HCT116 (cell line): ENCODE results near the gene IMMP2L. TPM values are rescaled to one million over a fixed set of nuclear protein-coding genes. Genes with fewer than 3 reads are reported as not detected.

ENCODE experiments used
- ATAC-seq: fragments of 200-7000 bp; cut with Tn5 transposase; 2 replicates; pipeline ENCODE4 v1.9.1; 2020; ENCODE audit warnings: mild to moderate bottlenecking, moderate library complexity
- BruUV-seq: library from RNA; stranded (reverse); fragments of 400-500 nt; replicated peaks from 2 replicates; lab custom pipeline; 2021; lab: Mats Ljungman, UMichigan
- CTCF ChIA-PET: fragments of 300-600 bp; sonication (Branson Sonifier 250); formaldehyde crosslinking; loops from one replicate; lab custom pipeline; 2021; ENCODE audit warnings: antibody characterized with exemption; lab: Charles Lee
- POLR2A ChIA-PET: fragments of 300-600, 350-600 bp; sonication (Branson Sonifier 250); formaldehyde crosslinking; loops from one replicate; lab custom pipeline; 2021; ENCODE audit warnings: antibody characterized with exemption; lab: Charles Lee
- RAD21 ChIA-PET, 2 experiments: fragments of 300-600 bp; sonication (Branson Sonifier 250); formaldehyde crosslinking; loops; one replicate each; lab custom pipeline; 2023; ENCODE audit warnings: low total read pairs in 2 of 2; ENCODE audit not compliant: uncharacterized antibody in 2 of 2, unreplicated experiment in 2 of 2, low non-redundant PET in 1 of 2; lab: Charles Lee
- DNase-seq: peaks from one replicate; pipeline ENCODE4 v3.0.0-alpha.2; 2010; ENCODE audit warnings: low read depth, low spot score
- H2AFZ ChIP-seq: fragments of 200-600 bp; shearing (Covaris generic), sonication (generic); 2 replicates; pipeline ENCODE4 v1.6.1; 2017; ENCODE audit warnings: low read depth, mixed run types, mixed read lengths, antibody characterized with exemption, low read length; ENCODE audit not compliant: poor library complexity, severe bottlenecking
- H3K27ac ChIP-seq: 2 replicates; pipeline ENCODE4 v1.5.1; 2012; ENCODE audit warnings: low read depth, low read length
- H3K27me3 ChIP-seq: fragments of 200-600 bp; sonication (generic); 2 replicates; pipeline ENCODE4 v1.6.1; 2016; ENCODE audit warnings: mixed run types, low read length, mixed read lengths; ENCODE audit not compliant: insufficient read depth
- H3K36me3 ChIP-seq, 2 experiments: fragments of 200-500 bp in 1 of 2; fragments of 200-600 bp in 1 of 2; sonication (Bioruptor generic) in 1 of 2; sonication (generic) in 1 of 2; 2 replicates each; pipeline versions ENCODE4 v1.5.1 to v1.6.1; 2014 to 2016; ENCODE audit warnings: low read length in 2 of 2, inconsistent platforms in 1 of 2, mixed read lengths in 1 of 2, mixed run types in 1 of 2; ENCODE audit not compliant: insufficient read depth in 2 of 2, control insufficient read depth in 1 of 2
- H3K4me1 ChIP-seq, 2 experiments: fragments of 200-600 bp in 1 of 2; sonication (generic) in 1 of 2; 2 replicates each; pipeline versions ENCODE4 v1.5.1 to v1.6.1; 2012 to 2017; ENCODE audit warnings: low read length in 2 of 2, inconsistent platforms in 1 of 2, mild to moderate bottlenecking in 1 of 2, mixed read lengths in 1 of 2, mixed run types in 1 of 2, moderate library complexity in 1 of 2; ENCODE audit not compliant: insufficient read depth in 2 of 2, control insufficient read depth in 1 of 2
- H3K4me2 ChIP-seq: fragments of 200-600 bp; sonication (generic); 2 replicates; pipeline ENCODE4 v1.6.1; 2017; ENCODE audit warnings: mixed run types, low read length, mixed read lengths
- H3K4me3 ChIP-seq, 2 experiments: fragments of 200-600 bp in 1 of 2; sonication (generic) in 1 of 2; replicated peaks in 1 of 2; 2 replicates each; pipeline ENCODE4 v1.5.1; 2011 to 2016; ENCODE audit warnings: low read length in 2 of 2, control low read depth in 1 of 2, low read depth in 1 of 2, mild to moderate bottlenecking in 1 of 2, mixed read lengths in 1 of 2, mixed run types in 1 of 2
- H3K79me2 ChIP-seq: fragments of 200-600 bp; sonication (generic); 2 replicates; pipeline ENCODE4 v1.6.1; 2017; ENCODE audit warnings: mild to moderate bottlenecking, mixed run types, low read length, moderate library complexity, mixed read lengths; ENCODE audit not compliant: insufficient read depth
- H3K9ac ChIP-seq: fragments of 200-600 bp; sonication (generic); 2 replicates; pipeline ENCODE4 v1.6.1; 2016; ENCODE audit warnings: low read length, mixed read lengths
- H3K9me2 ChIP-seq: fragments of 200-600 bp; sonication (generic), shearing (Covaris generic); 2 replicates; pipeline ENCODE4 v1.6.1; 2017; ENCODE audit warnings: mixed run types, mild to moderate bottlenecking, moderate library complexity; ENCODE audit not compliant: insufficient read depth
- H3K9me3 ChIP-seq, 2 experiments: fragments of 200-500 bp in 1 of 2; fragments of 200-600 bp in 1 of 2; sonication (Bioruptor generic) in 1 of 2; sonication (generic) in 1 of 2; 2 replicates each; pipeline ENCODE4 v1.6.1; 2014 to 2017; ENCODE audit warnings: low read length in 2 of 2, mixed read lengths in 2 of 2, inconsistent platforms in 1 of 2, low read depth in 1 of 2, mild to moderate bottlenecking in 1 of 2, mixed run types in 1 of 2, moderate library complexity in 1 of 2; ENCODE audit not compliant: control insufficient read depth in 1 of 2, insufficient read depth in 1 of 2
- H4K20me1 ChIP-seq: fragments of 200-600 bp; sonication (generic), shearing (Covaris generic); 2 replicates; pipeline ENCODE4 v1.6.1; 2017; ENCODE audit warnings: mixed run types, mild to moderate bottlenecking, moderate library complexity; ENCODE audit not compliant: insufficient read depth
- CBX3 ChIP-seq: IDR thresholded peaks from 2 replicates; pipeline ENCODE4 v1.6.1; 2012; ENCODE audit warnings: low read depth
- CEBPB ChIP-seq: IDR thresholded peaks from 2 replicates; pipeline ENCODE4 v1.6.1; 2012; ENCODE audit warnings: low read depth
- EGR1 ChIP-seq: IDR thresholded peaks from 2 replicates; pipeline ENCODE4 v1.6.1; 2012; ENCODE audit warnings: low read depth
- ELF1 ChIP-seq: IDR thresholded peaks from 2 replicates; pipeline ENCODE4 v1.6.1; 2012; ENCODE audit warnings: low read depth, borderline replicate concordance
- EZH2 ChIP-seq: fragments of 200-600 bp; sonication (generic); IDR thresholded peaks from 2 replicates; pipeline ENCODE4 v1.6.1; 2017; ENCODE audit warnings: antibody characterized with exemption, mixed run types
- EZH2phosphoT487 ChIP-seq: fragments of 200-600 bp; IDR thresholded peaks from 2 replicates; pipeline ENCODE4 v1.6.1; 2018; ENCODE audit warnings: antibody characterized with exemption, borderline replicate concordance
- JUND ChIP-seq: IDR thresholded peaks from 2 replicates; pipeline ENCODE4 v1.6.1; 2012
- POLR2A ChIP-seq: IDR thresholded peaks from 2 replicates; pipeline ENCODE4 v1.7.0; 2011; ENCODE audit warnings: borderline replicate concordance; ENCODE audit not compliant: insufficient read depth, insufficient read length; ENCODE audit errors: extremely low read depth
- POLR2AphosphoS5 ChIP-seq: IDR thresholded peaks from 2 replicates; pipeline ENCODE4 v1.6.1; 2011; ENCODE audit warnings: mild to moderate bottlenecking, low read depth, low read length, moderate library complexity
- RAD21 ChIP-seq: IDR thresholded peaks from 2 replicates; pipeline ENCODE4 v1.6.1; 2012; ENCODE audit warnings: low read depth, mild to moderate bottlenecking
- SIN3A ChIP-seq: IDR thresholded peaks from 2 replicates; pipeline ENCODE4 v1.6.1; 2012; ENCODE audit warnings: low read depth
- SP1 ChIP-seq: IDR thresholded peaks from 2 replicates; pipeline ENCODE4 v1.6.1; 2012; ENCODE audit warnings: low read depth
- ZFX ChIP-seq: fragments of 450-650 bp; IDR thresholded peaks from 2 replicates; pipeline ENCODE4 v1.6.1; 2017
- intact Hi-C: fragments of 100-400 bp; cut with micrococcal nuclease; formaldehyde crosslinking; loops from 2 replicates; pipeline ENCODE4 v1.10.0; 2022
- total RNA-seq: library from RNA; stranded (reverse); gene quantifications from one replicate; pipeline ENCODE4 v1.2.1, GENCODE V29; 2021; ENCODE audit not compliant: unreplicated experiment
- TF ChIP-seq, protein P1 (sequence below): IDR thresholded peaks from 2 replicates; pipeline ENCODE4 v1.6.1; 2011; ENCODE audit warnings: mild to moderate bottlenecking, low read length, moderate library complexity; ENCODE audit not compliant: insufficient replicate concordance; ENCODE audit errors: extremely low read depth
- TF ChIP-seq, protein P2 (sequence below), 3 experiments: fragments of 200-600 bp in 1 of 3; sonication (generic) in 1 of 3; IDR thresholded peaks in 2 of 3; conservative IDR thresholded peaks in 1 of 3; 2 replicates each; pipeline ENCODE4 v1.5.1; 2012 to 2017; ENCODE audit warnings: low read depth in 2 of 3, low read length in 2 of 3, antibody characterized with exemption in 1 of 3, borderline replicate concordance in 1 of 3, control low read depth in 1 of 3, mild to moderate bottlenecking in 1 of 3, mixed read lengths in 1 of 3, mixed run types in 1 of 3, moderate library complexity in 1 of 3; ENCODE audit not compliant: insufficient read depth in 1 of 3
- TF ChIP-seq, protein P3 (sequence below): IDR thresholded peaks from 2 replicates; pipeline ENCODE4 v1.6.1; 2012
- TF ChIP-seq, protein P4 (sequence below): IDR thresholded peaks from 2 replicates; pipeline ENCODE4 v1.6.1; 2012
- TF ChIP-seq, protein P5 (sequence below): IDR thresholded peaks from 2 replicates; pipeline ENCODE4 v1.6.1; 2012; ENCODE audit warnings: low read depth

Gene IMMP2L
- total RNA-seq, 1 experiment from 2014 or later: 21.1 TPM

DNA sequence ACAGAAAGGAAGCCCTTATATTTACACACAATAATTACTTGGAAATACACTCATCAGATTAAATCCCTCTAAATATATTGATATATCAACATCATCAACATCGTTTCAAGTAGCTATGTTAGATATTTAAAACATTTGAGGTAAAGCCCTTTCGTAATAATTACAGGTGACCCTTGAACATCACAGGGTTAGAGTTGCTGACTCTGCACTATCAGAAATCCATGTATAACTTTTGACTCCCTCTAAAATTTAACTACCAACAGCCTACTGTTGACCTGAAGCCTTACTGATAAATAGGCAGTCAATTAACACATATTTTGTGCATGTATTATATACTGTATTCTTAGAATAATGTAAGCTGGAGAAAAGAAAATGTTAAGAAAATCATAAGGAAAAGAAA lies 505.9 kb downstream of the IMMP2L start (continued):
- TF ChIP-seq, protein P1, sequence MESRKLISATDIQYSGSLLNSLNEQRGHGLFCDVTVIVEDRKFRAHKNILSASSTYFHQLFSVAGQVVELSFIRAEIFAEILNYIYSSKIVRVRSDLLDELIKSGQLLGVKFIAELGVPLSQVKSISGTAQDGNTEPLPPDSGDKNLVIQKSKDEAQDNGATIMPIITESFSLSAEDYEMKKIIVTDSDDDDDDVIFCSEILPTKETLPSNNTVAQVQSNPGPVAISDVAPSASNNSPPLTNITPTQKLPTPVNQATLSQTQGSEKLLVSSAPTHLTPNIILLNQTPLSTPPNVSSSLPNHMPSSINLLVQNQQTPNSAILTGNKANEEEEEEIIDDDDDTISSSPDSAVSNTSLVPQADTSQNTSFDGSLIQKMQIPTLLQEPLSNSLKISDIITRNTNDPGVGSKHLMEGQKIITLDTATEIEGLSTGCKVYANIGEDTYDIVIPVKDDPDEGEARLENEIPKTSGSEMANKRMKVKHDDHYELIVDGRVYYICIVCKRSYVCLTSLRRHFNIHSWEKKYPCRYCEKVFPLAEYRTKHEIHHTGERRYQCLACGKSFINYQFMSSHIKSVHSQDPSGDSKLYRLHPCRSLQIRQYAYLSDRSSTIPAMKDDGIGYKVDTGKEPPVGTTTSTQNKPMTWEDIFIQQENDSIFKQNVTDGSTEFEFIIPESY: no peak
- TF ChIP-seq EZH2: no peak
- no peak for TF ChIP-seq JUND
- TF ChIP-seq POLR2A: no peak
- TF ChIP-seq SIN3A: no peak
- no peak for TF ChIP-seq EGR1
- no peak for TF ChIP-seq SP1
- no peak for TF ChIP-seq ZFX
- TF ChIP-seq, protein P2, sequence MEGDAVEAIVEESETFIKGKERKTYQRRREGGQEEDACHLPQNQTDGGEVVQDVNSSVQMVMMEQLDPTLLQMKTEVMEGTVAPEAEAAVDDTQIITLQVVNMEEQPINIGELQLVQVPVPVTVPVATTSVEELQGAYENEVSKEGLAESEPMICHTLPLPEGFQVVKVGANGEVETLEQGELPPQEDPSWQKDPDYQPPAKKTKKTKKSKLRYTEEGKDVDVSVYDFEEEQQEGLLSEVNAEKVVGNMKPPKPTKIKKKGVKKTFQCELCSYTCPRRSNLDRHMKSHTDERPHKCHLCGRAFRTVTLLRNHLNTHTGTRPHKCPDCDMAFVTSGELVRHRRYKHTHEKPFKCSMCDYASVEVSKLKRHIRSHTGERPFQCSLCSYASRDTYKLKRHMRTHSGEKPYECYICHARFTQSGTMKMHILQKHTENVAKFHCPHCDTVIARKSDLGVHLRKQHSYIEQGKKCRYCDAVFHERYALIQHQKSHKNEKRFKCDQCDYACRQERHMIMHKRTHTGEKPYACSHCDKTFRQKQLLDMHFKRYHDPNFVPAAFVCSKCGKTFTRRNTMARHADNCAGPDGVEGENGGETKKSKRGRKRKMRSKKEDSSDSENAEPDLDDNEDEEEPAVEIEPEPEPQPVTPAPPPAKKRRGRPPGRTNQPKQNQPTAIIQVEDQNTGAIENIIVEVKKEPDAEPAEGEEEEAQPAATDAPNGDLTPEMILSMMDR (IDR thresholded peaks at IDR 0.05 in 2 of 3, conservative IDR thresholded peaks at IDR 0.05 in 1 of 3; ENCODE audit: borderline replicate concordance in 1 of 3, insufficient read depth in 1 of 3, low read depth in 2 of 3, low read length in 2 of 3): no peak
- TF ChIP-seq, protein P3, sequence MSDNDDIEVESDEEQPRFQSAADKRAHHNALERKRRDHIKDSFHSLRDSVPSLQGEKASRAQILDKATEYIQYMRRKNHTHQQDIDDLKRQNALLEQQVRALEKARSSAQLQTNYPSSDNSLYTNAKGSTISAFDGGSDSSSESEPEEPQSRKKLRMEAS: no peak

DNA sequence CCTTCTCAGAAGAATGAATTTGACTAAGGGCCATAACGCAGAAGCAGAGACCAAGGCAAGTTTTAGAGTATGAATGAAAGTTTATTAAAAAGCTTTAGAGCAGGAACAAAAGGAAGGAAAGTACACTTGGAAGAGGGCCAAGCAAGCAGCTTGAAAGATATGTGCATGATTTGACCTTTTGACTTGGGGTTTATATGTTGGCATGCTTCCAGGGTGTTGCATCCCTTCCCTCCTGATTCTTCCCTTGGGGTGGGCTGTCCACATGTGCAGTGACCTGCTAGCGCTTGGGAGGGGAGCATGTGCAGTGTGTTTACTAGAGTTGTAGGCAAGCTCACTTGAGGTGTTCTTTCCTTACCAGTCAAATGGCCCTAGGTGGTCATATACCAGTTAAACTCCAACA lies 509.3 kb downstream of the IMMP2L start:
- DNase-seq: no peak
- no peak overlapping the region for H2AFZ ChIP-seq
- RAD21 ChIA-PET: no interaction called here
- H3K9me2 ChIP-seq: no peaks in the 10 kb centered on the region
- H3K36me3 ChIP-seq: no peaks in the 10 kb centered on the region
- H3K4me2 ChIP-seq: no peak overlapping the region
- H3K9me3 ChIP-seq: no peaks in the 10 kb centered on the region
- no peaks in the 10 kb centered on the region for H4K20me1 ChIP-seq
- H3K4me3 ChIP-seq: no peak overlapping the region
- no peak overlapping the region for H3K9ac ChIP-seq
- H3K27me3 ChIP-seq: no peaks in the 10 kb centered on the region
- H3K79me2 ChIP-seq: no peaks in the 10 kb centered on the region
- H3K4me1 ChIP-seq: no peaks in the 10 kb centered on the region
- H3K27ac ChIP-seq: no peak overlapping the region
- POLR2A ChIA-PET: no interaction called here
- CTCF ChIA-PET: no interaction called here
- no TSS peak for BruUV-seq
- no peak for ATAC-seq
- intact Hi-C loops: no loop called here
- TF ChIP-seq EZH2phosphoT487: no peak
- TF ChIP-seq POLR2AphosphoS5: no peak
- TF ChIP-seq, protein P4, sequence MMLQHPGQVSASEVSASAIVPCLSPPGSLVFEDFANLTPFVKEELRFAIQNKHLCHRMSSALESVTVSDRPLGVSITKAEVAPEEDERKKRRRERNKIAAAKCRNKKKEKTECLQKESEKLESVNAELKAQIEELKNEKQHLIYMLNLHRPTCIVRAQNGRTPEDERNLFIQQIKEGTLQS: no peak
- no peak for TF ChIP-seq ELF1
- TF ChIP-seq EGR1: no peak
- TF ChIP-seq, protein P3: no peak
- TF ChIP-seq RAD21: no peak
- no peak for TF ChIP-seq CEBPB
- no peak for TF ChIP-seq CBX3
- TF ChIP-seq JUND: no peak
- TF ChIP-seq, protein P5, sequence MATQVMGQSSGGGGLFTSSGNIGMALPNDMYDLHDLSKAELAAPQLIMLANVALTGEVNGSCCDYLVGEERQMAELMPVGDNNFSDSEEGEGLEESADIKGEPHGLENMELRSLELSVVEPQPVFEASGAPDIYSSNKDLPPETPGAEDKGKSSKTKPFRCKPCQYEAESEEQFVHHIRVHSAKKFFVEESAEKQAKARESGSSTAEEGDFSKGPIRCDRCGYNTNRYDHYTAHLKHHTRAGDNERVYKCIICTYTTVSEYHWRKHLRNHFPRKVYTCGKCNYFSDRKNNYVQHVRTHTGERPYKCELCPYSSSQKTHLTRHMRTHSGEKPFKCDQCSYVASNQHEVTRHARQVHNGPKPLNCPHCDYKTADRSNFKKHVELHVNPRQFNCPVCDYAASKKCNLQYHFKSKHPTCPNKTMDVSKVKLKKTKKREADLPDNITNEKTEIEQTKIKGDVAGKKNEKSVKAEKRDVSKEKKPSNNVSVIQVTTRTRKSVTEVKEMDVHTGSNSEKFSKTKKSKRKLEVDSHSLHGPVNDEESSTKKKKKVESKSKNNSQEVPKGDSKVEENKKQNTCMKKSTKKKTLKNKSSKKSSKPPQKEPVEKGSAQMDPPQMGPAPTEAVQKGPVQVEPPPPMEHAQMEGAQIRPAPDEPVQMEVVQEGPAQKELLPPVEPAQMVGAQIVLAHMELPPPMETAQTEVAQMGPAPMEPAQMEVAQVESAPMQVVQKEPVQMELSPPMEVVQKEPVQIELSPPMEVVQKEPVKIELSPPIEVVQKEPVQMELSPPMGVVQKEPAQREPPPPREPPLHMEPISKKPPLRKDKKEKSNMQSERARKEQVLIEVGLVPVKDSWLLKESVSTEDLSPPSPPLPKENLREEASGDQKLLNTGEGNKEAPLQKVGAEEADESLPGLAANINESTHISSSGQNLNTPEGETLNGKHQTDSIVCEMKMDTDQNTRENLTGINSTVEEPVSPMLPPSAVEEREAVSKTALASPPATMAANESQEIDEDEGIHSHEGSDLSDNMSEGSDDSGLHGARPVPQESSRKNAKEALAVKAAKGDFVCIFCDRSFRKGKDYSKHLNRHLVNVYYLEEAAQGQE: no peak
